Inflammatory macrophage (primary cell): ENCODE data around the gene KPNA1.
A peak's percentile ranks its signal among the peaks of the same experiment; 100 is the strongest.

ENCODE experiments used
- DNase-seq, 2 donors: peaks; one replicate each; pipeline ENCODE4 v3.0.0-alpha.2; 2020 to 2022

The KPNA1 gene

DNA sequence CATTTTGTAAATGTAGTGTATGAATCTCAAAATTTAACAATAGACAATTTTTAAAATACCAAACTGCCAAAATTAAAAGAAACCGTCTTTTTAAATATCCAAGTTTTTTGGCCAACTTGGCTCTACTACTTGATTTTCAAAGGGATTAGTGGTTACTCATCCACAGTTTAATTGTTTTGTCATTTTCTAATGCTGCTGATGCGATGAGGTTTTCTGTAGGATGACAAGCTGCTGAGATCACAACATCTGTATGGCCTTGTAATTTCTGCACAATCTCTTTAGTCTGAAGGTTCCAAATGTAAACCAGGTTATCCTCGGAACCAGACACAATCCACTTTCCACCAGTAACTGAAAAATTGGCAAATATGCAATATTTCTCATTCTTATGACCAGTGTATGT, 100.3 kb downstream of the KPNA1 start:
- no peak for DNase-seq

- DNase-seq = no peak
These were observed 104.1 kb downstream of the KPNA1 start for GRCh38 chr3:122410639-122411038.

GRCh38 chr3:122410111-122410510, 104.6 kb downstream of the KPNA1 start:
- no peak for DNase-seq

GRCh38 chr3:122409446-122409845, 105.3 kb downstream of the KPNA1 start:
- peak; percentile 49 to 52 for DNase-seq

DNA sequence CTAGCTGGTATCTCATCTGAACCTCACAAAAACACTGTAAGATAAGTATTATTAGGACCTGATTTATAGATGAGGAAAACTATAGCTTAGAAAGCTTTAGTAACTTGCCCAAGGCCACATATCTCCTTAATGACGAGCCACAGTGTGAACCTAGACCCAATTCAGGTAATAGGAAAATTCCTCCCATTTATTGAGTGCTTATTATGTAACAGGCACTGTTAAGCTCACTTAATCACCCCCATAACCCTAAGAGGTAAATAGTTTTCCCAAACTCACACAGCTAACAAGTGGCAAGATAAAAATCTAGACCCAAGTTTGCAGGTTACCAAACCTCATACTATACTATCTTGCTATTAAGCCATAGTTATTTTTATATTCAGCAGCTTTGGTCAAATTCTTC, 106.8 kb downstream of the KPNA1 start:
- no peak for DNase-seq

- DNase-seq = no peak
These were observed 108.5 kb downstream of the KPNA1 start for GRCh38 chr3:122406198-122406597.

- DNase-seq = no peak
These were observed 109.7 kb downstream of the KPNA1 start for GRCh38 chr3:122405015-122405414.

DNA sequence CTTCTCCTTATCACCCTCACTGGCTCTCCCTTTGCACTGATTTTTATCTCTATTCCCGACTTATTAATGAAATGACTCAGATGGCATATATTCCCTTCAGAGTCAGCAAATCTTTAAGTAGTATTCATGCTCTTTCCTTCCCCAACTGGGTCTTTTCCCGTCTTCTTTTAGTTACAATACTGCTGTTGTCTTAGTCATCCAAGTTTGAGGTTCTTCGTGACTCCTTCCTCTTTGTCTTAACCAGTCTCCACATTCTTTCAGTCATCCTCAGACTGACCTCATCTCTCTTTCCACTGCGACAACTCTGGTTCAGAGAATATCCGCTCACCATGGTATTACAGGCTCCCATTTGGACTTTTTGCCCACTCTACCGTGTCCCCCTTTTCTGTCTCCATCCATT, 111.2 kb downstream of the KPNA1 start:
- DNase-seq = no peak

- DNase-seq = no peak
These were observed 115.8 kb downstream of the KPNA1 start for GRCh38 chr3:122398920-122399319.

DNA sequence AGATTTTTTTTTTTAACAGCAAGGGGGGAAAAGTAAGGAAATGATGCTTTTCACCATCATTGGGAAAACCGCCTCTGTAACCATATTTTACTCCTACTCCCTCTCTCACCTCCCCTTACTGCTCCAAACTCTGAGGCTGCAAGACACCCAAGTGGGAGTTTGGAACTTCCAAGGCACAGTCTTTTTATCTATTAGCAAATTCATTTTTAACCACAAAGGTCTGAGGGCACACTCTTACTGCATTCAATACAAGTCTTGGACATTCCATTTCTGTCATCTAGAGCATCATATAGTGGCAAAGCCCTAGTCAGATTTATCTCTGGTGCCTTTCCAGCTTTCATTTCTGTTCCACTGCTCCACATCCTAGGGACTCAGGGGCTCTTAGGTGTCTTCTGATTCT, 117.5 kb downstream of the KPNA1 start:
- no peak for DNase-seq

DNA sequence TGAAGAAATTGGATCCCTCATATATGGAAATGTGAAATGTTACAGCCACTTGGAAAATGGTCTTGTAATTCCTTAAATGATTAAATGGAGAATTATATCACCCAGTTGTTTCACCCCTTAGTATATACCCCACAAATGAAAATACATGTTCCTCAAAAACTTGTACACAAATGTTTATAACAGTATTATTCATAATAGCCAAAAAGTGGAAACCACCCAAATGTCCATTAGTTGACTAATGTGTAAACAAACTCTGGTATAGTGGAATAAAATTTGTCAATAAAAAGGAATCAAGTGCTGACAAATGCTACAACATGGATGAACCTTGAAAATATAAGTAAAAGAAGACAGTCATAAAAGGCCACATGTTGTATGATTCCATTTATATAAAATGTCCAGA, 118.2 kb downstream of the KPNA1 start:
- no peak for DNase-seq

DNA sequence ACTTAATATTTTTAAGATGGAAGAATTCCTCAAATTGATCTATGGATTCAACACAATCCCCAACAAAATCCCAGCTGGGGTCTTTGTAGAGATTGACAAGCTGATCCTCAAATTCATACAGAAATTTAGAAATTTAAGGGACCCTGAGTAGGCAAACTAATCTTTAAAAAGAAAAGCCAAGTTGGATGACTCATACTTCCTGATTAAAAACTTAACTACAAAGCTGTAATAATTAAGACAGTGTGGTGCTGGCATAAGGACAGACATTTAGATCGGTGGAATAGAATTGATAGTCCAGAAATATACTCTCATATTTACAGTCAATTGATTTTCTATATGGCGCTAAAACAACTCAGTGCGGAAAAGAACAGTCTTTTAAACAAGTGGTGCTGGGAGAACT, 119.2 kb downstream of the KPNA1 start:
- no peak for DNase-seq

DNA sequence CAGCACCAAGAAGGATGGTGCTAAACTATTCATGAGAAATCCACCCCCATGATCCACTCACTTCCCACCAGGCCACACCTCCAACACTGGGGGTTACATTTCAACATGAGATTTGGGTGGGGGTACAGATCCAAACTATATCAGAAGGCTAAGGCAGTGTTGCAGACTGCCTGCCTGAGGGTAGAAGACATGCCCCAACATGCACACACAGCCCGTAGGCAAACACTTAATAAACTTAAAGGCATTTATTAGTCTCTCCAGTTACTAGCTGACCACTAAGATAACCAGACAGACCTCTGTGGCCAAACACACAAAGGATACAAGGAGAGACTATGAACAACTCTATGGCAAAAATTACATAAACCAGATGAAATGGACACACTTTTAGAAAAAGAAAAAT, 120.6 kb downstream of the KPNA1 start:
- no peak for DNase-seq

GRCh38 chr3:122392868-122393844, 121.6 kb downstream of the KPNA1 start:
- DNase-seq = peak; percentile 46 to 57

DNA sequence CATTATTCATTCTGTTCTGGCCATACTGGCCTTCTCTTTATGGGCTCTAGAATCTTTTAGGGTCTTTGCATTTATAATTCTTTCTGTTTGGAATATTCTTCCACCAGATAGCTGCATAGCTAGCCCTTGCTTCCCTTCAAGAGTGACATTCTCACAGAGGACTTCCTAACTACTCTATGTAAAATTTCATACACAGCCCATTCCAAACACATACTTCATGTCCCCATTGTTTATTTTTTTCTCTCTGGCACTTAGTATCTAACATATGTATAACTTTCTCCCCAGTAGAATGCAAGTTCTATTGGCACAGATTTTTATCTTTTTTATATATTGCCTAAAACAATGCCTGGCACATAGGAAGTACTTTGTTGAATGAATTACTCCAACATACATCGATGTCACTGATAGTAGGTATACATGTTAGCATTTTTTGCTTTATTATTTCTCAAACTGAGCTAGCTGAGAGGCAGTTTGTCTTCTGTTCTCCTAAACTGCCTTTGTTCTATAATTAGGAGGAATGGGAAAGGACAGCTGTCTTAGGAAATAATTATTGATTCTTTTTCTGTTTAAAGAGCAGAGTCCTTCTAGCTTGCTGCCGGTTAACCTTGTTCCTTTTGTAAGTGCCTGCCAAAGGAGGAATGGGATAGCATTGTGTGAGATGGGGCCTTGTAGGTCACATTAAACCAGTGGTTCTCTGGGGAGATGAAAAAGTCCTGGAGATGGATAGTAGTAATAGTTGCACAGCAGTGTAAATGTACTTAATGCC, 122.9 kb downstream of the KPNA1 start:
- no peak for DNase-seq

GRCh38 chr3:122390665-122391064, 124.1 kb downstream of the KPNA1 start:
- no peak for DNase-seq

DNA sequence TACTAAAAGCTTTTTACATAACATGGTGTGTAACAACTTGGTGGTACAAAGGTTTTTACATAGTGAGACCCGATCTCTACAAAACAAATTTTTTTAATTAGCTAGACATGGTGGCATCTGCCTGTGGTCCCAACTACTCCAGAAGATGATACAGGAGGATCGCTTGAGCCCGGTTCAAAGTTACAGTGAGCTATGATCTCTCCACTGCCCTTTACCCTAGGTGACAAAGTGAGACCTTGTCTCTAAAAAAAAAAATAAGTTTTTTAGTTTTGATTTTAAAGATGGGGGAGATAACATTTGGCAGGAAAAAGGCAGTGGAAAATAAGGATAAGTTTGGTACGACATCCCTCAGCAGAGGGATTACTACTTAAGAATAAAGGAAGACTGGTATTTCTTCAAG, 124.8 kb downstream of the KPNA1 start:
- DNase-seq = no peak

DNA sequence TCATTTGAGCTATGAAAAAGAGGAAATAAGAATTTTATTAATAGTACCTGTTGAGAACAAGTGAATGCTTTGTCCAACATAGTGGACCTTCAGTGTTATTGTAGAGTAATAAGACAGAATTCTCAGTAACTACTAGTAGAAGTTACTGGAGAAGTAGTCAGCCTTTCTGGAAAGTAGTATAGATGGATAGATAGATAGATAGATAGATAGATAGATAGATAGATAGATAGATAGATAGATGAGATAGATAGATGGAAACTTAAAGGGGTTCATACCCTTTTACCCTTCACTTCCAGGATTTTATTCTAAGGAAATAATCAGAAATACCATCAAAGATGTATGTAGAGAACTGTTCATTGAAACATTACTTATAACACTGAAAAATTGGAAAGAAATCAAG, 125.5 kb downstream of the KPNA1 start:
- DNase-seq = no peak

- DNase-seq = no peak
These were observed 127.0 kb downstream of the KPNA1 start for GRCh38 chr3:122387709-122388108.

DNA sequence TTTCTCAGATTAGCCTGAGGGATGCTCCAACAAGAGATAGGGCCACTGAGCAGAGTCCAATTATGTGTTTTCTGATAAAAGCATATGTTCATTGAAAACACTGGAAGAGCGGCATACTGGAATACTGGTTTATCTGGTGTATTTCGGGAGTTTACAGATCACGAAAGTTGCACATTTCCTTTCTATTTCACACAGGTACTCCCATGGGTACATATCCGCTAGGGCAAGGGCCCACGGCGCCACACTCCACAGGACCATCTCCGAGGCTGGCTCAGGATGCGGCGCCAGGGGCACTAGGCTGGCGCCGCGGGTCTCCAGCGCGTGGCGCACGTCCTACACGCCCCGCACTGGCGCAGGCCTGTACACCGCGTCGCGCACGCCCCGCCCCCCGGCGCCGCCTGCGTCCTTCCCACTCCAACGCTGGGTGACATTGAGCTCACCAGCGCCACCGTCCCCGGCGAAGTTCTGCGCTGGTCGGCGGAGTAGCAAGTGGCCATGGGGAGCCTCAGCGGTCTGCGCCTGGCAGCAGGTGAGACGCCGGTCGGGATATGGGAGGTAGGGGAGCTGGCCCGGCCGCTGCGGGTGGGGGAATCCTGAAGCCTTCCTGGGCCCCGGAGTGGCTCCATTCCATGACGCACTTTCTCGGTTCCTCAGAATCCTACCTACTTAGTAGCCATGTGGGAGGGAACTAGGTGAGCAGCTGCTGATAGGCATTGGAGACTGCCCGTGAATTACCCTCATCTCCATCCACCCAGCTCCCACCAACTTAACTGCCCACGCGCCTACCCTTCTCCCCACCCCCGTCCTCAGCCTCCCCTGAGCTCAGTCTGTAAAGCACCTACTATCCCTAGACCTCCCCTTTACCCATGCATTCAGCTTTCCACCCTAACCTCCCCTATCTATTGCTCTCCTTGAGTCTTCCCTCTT, 130.7 kb downstream of the KPNA1 start, which contains the start of gene FAM162A:
Gene FAM162A (plus strand): TSS at position 412 of the 927 bp plus-strand sequence. CDS start 84 bp downstream, at position 496.
- DNase-seq = peak; percentile 94 to 95

DNA sequence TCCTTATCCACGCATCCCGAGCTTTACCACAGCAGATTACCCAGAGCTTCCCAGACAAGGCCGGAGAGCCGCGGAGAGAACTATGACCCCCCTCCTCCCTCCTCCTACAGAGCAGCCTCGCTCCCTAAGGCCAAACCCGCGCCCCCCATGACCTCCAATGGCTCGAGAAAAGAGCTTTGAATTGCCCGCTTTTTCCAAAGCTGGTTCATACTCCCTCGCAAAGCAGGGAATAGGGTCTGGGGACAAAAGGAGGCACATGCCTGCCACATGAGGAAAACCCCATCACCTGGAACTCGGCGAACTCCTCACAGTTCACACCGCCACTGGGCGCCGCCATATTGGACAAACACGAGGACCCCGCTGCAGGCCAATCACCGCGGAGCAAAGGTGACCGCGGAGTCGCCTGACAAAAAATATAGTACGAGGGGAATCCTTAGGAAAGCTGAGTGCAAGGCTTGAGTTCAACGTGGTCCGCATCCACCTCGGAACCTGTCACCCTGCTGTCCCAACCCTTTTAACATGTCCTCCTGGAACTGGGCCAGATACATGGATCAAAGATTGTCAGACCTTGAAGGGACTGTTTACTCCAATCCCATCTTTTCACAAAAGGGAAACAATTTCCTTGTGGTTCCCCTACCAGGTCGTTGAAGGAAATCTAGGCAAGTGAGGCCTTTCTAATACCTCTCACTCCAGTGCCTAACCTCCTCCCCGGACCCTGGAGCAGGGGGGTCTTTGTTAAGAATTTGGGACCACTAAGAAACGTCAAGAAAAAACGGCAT, 131.7 kb downstream of the KPNA1 start, which contains the start of gene MIX23:
Gene MIX23 (minus strand): TSS at position 344 of the 779 bp plus-strand sequence. CDS start 7 bp downstream, at position 337.
- DNase-seq = peak; percentile 82 to 87
